ENCODE results near the gene COG8. TPM values are rescaled to one million over a fixed set of nuclear protein-coding genes. Genes with fewer than 3 reads are reported as not detected.

The COG8 gene
- total and polyA plus RNA-seq, 11 donors, result 13.3 to 43.0 (median 22.8) TPM

Other genes with a start within 250 kb of the COG8 start
- 1 to 10 TPM in 2 of 9 donors, under 1 TPM in 7; 0.21 to 2.0 (median 0.48) TPM for gene HAS3, start 233.9 kb downstream of the COG8 start, total RNA-seq
- under 1 TPM; 0.27 to 0.72 TPM for gene HAS3, start 233.9 kb downstream of the COG8 start, polyA plus RNA-seq
- 10 to 100 TPM; 31.5 to 79.7 (median 57.2) TPM for gene CHTF8, start 207.0 kb downstream of the COG8 start, total RNA-seq
- 10 to 100 TPM; 18.7 to 53.2 TPM for gene CHTF8, start 207.0 kb downstream of the COG8 start, polyA plus RNA-seq
- 10 to 100 TPM; 12.8 to 38.2 (median 28.3) TPM for gene UTP4, start 206.9 kb downstream of the COG8 start, total RNA-seq
- 10 to 100 TPM; 11.8 to 31.1 TPM for gene UTP4, start 206.9 kb downstream of the COG8 start, polyA plus RNA-seq
- gene SNTB2, start 152.4 kb downstream of the COG8 start, total RNA-seq, result 10 to 100 TPM in 7 of 9 donors, 1 to 10 TPM in 2; 8.6 to 28.5 (median 13.2) TPM
- 1 to 10 TPM; 2.2 to 5.0 TPM for gene SNTB2, start 152.4 kb downstream of the COG8 start, polyA plus RNA-seq
- gene VPS4A, start 28.2 kb downstream of the COG8 start, total RNA-seq, result 10 to 100 TPM; 24.8 to 46.9 (median 28.4) TPM
- gene VPS4A, start 28.2 kb downstream of the COG8 start, polyA plus RNA-seq, result 10 to 100 TPM; 34.6 to 47.0 TPM
- gene PDF, start 9.0 kb downstream of the COG8 start, total RNA-seq, result 10 to 100 TPM in 2 of 9 donors, 1 to 10 TPM in 7; 2.7 to 13.8 (median 6.0) TPM
- 1 to 10 TPM; 1.4 to 9.7 TPM for gene PDF, start 9.0 kb downstream of the COG8 start, polyA plus RNA-seq
- 10 to 100 TPM in 5 of 9 donors, 1 to 10 TPM in 4; 5.4 to 13.9 (median 10.3) TPM for gene NIP7, start 208 bp upstream of the COG8 start, total RNA-seq
- gene NIP7, start 208 bp upstream of the COG8 start, polyA plus RNA-seq, result 10 to 100 TPM in 1 of 2 donors, 1 to 10 TPM in 1; 4.7 to 11.1 TPM
- gene TMED6, start 12.2 kb upstream of the COG8 start, total RNA-seq, result under 1 TPM in 2 of 9 donors, not detected in 7; 0.56 to 0.76 TPM
- under 1 TPM in 1 of 2 donors, not detected in 1; 0.08 TPM for gene TMED6, start 12.2 kb upstream of the COG8 start, polyA plus RNA-seq
- gene TERF2, start 46.4 kb upstream of the COG8 start, total RNA-seq, result 10 to 100 TPM in 8 of 9 donors, 1 to 10 TPM in 1; 9.7 to 45.9 (median 25.9) TPM
- 10 to 100 TPM in 1 of 2 donors, 1 to 10 TPM in 1; 6.9 to 19.2 TPM for gene TERF2, start 46.4 kb upstream of the COG8 start, polyA plus RNA-seq
- 10 to 100 TPM; 31.1 to 89.2 (median 65.0) TPM for gene CYB5B, start 85.1 kb upstream of the COG8 start, total RNA-seq
- gene CYB5B, start 85.1 kb upstream of the COG8 start, polyA plus RNA-seq, result 10 to 100 TPM; 46.3 to 65.7 TPM
- 10 to 100 TPM; 13.6 to 30.5 (median 23.9) TPM for gene NFAT5, start 226.4 kb upstream of the COG8 start, total RNA-seq
- 1 to 10 TPM; 4.9 to 5.8 TPM for gene NFAT5, start 226.4 kb upstream of the COG8 start, polyA plus RNA-seq